Adrenal gland (tissue), 5 donors: Measurements from ENCODE around the gene DNAJB1.

ENCODE experiments used
- POLR2A ChIP-seq, 2 donors: fragments of 450-650 bp; IDR thresholded peaks; one replicate each; pipeline ENCODE4 v1.6.1; 2017; ENCODE audit warnings: antibody characterized with exemption in 2 of 2, mild to moderate bottlenecking in 2 of 2, moderate library complexity in 1 of 2
- TF ChIP-seq, protein P1 (sequence below), 6 experiments: fragments of 450-650 bp in 4 of 6; fragments of 200-600 bp in 2 of 6; sonication (generic) in 1 of 6; IDR thresholded peaks; 1 replicate in 5 of 6; 2 replicates in 1 of 6; pipeline versions ENCODE4 v1.5.1 to v1.8.0; 2016 to 2021; ENCODE audit warnings: antibody characterized with exemption in 6 of 6, mild to moderate bottlenecking in 2 of 6, moderate library complexity in 1 of 6
- donor health status: DM: no; HTN: no; CAD: no.

DNA sequence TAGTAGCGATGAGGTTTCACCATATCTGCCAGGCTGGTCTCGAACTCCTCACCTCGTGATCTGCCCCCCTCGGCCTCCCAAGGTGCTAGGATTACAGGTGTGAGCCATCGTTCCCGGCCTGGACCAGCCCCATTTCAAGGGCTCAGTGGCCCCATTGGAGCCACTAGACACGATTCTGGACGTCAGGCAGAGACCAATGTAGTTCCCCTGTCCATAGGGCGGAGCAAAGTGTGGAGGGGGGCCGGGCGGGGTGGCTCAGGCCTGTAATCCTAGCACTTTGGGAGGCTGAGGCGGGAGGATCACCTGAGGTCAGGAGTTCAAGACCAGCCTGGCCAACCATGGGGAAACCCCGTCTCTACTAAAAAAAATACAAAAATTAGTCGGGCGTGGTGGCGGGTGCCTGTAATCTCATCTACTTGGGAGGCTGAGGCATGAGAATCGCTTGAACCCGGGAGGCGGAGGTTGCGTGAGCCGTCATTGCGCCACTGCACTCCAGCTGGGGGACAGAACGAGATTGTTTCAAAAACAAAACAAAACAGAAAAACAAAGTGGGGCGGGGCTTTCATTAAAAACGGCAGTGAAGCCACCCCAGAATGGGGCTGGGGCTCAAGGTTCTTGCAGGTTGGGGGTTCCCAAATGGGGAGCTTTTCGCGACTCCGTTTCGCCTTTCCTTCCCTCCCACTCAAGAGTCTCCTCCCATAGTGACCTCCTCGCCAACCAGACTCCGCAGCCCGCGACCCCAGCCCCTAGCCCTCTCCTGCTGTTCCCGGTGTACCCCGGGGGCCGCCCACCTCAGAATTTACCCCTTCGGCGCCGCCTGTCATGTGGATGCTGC, 10.4 kb upstream of the DNAJB1 start:
- TF ChIP-seq, protein P1, sequence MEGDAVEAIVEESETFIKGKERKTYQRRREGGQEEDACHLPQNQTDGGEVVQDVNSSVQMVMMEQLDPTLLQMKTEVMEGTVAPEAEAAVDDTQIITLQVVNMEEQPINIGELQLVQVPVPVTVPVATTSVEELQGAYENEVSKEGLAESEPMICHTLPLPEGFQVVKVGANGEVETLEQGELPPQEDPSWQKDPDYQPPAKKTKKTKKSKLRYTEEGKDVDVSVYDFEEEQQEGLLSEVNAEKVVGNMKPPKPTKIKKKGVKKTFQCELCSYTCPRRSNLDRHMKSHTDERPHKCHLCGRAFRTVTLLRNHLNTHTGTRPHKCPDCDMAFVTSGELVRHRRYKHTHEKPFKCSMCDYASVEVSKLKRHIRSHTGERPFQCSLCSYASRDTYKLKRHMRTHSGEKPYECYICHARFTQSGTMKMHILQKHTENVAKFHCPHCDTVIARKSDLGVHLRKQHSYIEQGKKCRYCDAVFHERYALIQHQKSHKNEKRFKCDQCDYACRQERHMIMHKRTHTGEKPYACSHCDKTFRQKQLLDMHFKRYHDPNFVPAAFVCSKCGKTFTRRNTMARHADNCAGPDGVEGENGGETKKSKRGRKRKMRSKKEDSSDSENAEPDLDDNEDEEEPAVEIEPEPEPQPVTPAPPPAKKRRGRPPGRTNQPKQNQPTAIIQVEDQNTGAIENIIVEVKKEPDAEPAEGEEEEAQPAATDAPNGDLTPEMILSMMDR (IDR thresholded peaks at IDR 0.05) = no peak
- TF ChIP-seq POLR2A (IDR thresholded peaks at IDR 0.05) = no peak
